Neural crest cell (in vitro differentiated cells): ENCODE results near the gene PRPF40B. TPM values are rescaled to one million over a fixed set of nuclear protein-coding genes. Genes with fewer than 3 reads are reported as not detected.

Experiments used
- DNase-seq: peaks from one replicate; pipeline ENCODE4 v3.0.0; 2021; ENCODE audit warnings: low read depth, mixed read lengths, low spot score
- H3K27ac Mint-ChIP-seq: one replicate; pipeline ENCODE4 v1.8.0; 2021; ENCODE audit warnings: mild to moderate bottlenecking, mixed read lengths; ENCODE audit not compliant: unreplicated experiment
- H3K27me3 Mint-ChIP-seq: 2 replicates; pipeline ENCODE4 v1.8.0; 2021; ENCODE audit warnings: low read depth, mild to moderate bottlenecking, mixed read lengths
- H3K36me3 Mint-ChIP-seq: 2 replicates; pipeline ENCODE4 v1.8.0; 2021; ENCODE audit warnings: low read depth, mild to moderate bottlenecking, mixed read lengths
- H3K4me1 Mint-ChIP-seq: 2 replicates; pipeline ENCODE4 v1.8.0; 2021; ENCODE audit warnings: mixed read lengths
- H3K4me3 Mint-ChIP-seq: one replicate; pipeline ENCODE4 v1.8.0; 2021; ENCODE audit warnings: mild to moderate bottlenecking, mixed read lengths
- H3K9me3 Mint-ChIP-seq: 2 replicates; pipeline ENCODE4 v1.8.0; 2021; ENCODE audit warnings: mixed read lengths
- total RNA-seq: library from RNA; stranded (reverse); gene quantifications from 2 replicates; pipeline ENCODE4 v1.2.1, GENCODE V29; 2021
- TF ChIP-seq, protein P1 (sequence below): fragments of 200-600 bp; sonication (generic); conservative IDR thresholded peaks from 2 replicates; pipeline ENCODE4 v1.5.0; 2021; ENCODE audit warnings: antibody characterized with exemption, mild to moderate bottlenecking

The PRPF40B gene
- total RNA-seq, 1 donor from 2014 or later = 27.0 TPM

DNA sequence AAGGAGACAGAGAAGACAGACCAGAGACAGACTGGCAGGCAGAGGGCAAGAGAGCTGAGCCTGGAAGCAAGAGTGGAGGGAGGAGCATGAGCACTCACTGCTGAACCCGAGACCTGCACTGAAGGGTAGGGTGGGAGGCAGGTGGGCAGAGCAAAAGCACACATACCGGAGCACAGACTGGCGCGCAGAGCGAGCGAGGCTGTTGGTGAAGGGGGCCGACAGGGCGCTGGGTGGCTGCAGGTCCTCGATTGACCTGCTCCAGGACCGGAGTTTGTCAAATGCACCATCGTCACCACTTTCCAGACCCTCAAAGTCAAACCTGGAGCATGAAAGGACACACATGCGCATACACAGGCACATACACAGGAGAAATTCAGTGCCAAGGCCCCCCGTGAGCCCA lies 34.9 kb downstream of the PRPF40B start:
- Mint-ChIP-seq H3K27ac (no peak overlapping the region), H3K27me3 (no peaks in the 10 kb centered on the region), H3K4me1 (peaks cover 12% of the 10 kb centered on the region), H3K36me3 (peaks cover 14% of the 10 kb centered on the region), H3K9me3 (no peaks in the 10 kb centered on the region), H3K4me3 (no peak overlapping the region)
- TF ChIP-seq, protein P1, sequence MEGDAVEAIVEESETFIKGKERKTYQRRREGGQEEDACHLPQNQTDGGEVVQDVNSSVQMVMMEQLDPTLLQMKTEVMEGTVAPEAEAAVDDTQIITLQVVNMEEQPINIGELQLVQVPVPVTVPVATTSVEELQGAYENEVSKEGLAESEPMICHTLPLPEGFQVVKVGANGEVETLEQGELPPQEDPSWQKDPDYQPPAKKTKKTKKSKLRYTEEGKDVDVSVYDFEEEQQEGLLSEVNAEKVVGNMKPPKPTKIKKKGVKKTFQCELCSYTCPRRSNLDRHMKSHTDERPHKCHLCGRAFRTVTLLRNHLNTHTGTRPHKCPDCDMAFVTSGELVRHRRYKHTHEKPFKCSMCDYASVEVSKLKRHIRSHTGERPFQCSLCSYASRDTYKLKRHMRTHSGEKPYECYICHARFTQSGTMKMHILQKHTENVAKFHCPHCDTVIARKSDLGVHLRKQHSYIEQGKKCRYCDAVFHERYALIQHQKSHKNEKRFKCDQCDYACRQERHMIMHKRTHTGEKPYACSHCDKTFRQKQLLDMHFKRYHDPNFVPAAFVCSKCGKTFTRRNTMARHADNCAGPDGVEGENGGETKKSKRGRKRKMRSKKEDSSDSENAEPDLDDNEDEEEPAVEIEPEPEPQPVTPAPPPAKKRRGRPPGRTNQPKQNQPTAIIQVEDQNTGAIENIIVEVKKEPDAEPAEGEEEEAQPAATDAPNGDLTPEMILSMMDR = no peak
- DNase-seq = no peak

DNA sequence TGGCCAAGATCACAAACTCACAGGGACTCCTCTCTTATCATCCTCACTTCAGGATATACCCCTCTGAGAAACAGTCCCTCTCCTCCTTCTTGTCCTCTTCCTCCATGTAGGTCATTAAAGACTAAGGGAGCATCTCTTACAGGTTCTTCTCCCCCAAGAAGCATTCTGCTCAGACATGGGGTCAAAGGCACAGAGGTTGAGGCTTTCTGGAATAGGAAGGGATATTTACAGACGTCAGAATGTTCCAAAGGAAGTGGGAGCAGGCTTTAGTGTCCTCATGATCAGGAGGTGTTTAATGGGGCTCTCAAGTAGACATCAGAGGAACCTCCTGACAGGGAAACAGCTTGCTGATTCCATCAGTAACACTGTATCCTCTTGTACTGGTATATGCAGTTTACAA lies 36.4 kb downstream of the PRPF40B start:
- TF ChIP-seq, protein P1 = no peak
- no peaks in the 10 kb centered on the region for H3K9me3 Mint-ChIP-seq
- H3K27me3 Mint-ChIP-seq = no peaks in the 10 kb centered on the region
- H3K4me3 Mint-ChIP-seq = no peak overlapping the region
- no peak for DNase-seq
- peaks cover 19% of the 10 kb centered on the region for H3K4me1 Mint-ChIP-seq
- H3K36me3 Mint-ChIP-seq = peaks cover 12% of the 10 kb centered on the region
- H3K27ac Mint-ChIP-seq = peak overlapping the region; percentile 50

DNA sequence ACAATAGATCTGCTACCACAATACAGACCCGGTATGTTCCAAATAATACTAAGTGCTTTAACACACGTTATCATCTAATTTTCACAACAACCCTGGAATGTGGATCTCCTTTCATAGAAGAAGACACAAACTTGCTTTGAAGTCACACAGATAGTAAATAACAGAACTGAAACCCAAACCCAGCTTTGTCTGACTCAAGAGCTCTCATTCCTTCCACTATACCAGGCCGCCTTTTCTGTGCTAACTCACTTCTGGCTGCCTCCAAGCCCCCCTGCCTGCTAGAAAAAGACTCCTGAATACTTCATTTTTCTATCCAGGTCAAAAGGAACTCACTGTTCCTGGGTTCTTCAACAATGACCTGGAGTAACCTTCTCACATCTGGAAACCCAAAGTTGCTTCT lies 37.8 kb downstream of the PRPF40B start:
- no peak overlapping the region for H3K4me3 Mint-ChIP-seq
- no peaks in the 10 kb centered on the region for H3K27me3 Mint-ChIP-seq
- H3K9me3 Mint-ChIP-seq = no peaks in the 10 kb centered on the region
- H3K27ac Mint-ChIP-seq = peak overlapping the region; percentile 3
- peaks cover 23% of the 10 kb centered on the region for H3K4me1 Mint-ChIP-seq
- TF ChIP-seq, protein P1 = no peak
- DNase-seq = no peak
- peaks cover 14% of the 10 kb centered on the region for H3K36me3 Mint-ChIP-seq

DNA sequence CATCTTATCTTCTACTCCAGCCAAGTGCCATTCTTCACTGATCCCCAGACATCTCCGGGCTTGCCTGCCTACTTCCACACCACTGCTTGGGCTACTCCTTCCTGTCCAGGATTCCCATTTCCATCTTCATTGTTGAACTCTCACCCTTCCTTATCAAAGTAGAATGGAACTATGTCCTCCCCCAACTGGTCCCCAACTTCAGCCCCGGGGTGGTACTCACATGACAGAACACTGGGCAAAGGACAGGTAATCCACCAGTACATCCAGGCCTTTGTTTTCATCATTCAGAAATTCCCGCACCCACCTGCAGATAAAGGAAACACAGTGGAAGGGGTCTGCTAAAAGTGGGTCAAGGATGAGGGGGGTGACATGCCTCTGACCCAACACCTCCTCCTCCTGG lies 38.4 kb downstream of the PRPF40B start:
- no peak overlapping the region for H3K4me3 Mint-ChIP-seq
- no peaks in the 10 kb centered on the region for H3K9me3 Mint-ChIP-seq
- no peak for DNase-seq
- no peaks in the 10 kb centered on the region for H3K27me3 Mint-ChIP-seq
- peak overlapping the region; percentile 3 for H3K27ac Mint-ChIP-seq
- TF ChIP-seq, protein P1 = no peak
- peaks cover 23% of the 10 kb centered on the region for H3K4me1 Mint-ChIP-seq
- H3K36me3 Mint-ChIP-seq = peaks cover 15% of the 10 kb centered on the region

DNA sequence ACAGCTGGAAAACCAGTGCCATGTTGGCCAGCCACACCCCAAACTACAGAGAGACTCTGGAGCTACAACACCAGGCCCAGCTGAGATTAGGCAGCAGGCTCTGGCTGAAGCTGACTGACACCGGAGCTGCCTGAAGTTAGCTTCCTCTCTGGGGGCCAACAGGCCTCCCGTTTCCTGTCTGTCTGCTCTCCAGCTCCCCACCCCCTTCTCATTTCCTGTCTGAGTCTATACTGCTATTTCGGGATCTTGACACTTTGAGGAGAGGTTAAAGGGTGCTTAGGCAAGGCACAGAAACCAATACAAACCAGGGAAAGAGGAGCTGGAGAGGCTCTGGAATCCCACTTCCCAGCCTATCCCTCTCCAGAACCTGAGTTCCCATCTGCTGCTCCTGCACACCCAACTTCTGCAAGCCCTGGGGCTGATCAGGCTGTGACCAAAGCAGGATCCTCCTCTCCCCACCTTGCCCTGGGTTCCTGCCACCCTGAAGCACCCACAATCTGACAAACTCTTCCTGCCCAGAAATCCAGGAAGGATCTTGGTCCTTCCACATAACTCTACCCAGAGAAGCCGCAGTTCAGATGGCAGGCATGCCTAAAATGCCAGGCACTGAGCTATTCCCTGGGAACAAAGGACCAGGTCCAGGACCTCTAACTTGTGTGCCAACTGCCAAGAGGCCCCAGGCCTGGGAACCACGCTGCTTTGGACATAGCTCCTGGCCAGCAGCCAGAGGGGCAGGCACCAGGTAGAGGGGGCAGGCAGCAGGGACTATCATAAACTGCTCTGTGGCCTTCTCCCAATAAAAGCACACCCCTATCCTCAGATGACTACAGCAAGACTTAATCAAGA lies 39.9 kb downstream of the PRPF40B start:
- Mint-ChIP-seq H3K4me3 (peak overlapping the region; percentile 47), H3K27me3 (no peaks in the 10 kb centered on the region), H3K27ac (peak overlapping the region; percentile 93), H3K36me3 (peaks cover 13% of the 10 kb centered on the region), H3K9me3 (no peaks in the 10 kb centered on the region), H3K4me1 (peaks cover 23% of the 10 kb centered on the region)
- no peak for DNase-seq
- TF ChIP-seq, protein P1 = no peak
